Keratinocyte (primary cell): Measurements from ENCODE around the gene COL13A1. TPM values are rescaled to one million over a fixed set of nuclear protein-coding genes. Genes with fewer than 3 reads are reported as not detected.

Source experiments
- DNase-seq: peaks from one replicate; pipeline ENCODE4 v3.0.0-alpha.2; 2011; ENCODE audit warnings: low read depth, missing footprints, low spot score
- FAIRE-seq: peaks from 2 replicates; lab custom pipeline; 2011; peaks lifted over from hg19 to GRCh38; lab: Jason Lieb, UNC
- H2AFZ ChIP-seq: 2 replicates; pipeline ENCODE4 v1.6.0; 2012; ENCODE audit warnings: low read length, control low read depth, inconsistent platforms; ENCODE audit not compliant: control insufficient read depth
- H3K27ac ChIP-seq: 2 replicates; pipeline ENCODE4 v1.5.1; 2011; ENCODE audit warnings: low read length; ENCODE audit not compliant: control insufficient read depth, insufficient read depth
- H3K27me3 ChIP-seq: 3 replicates; pipeline ENCODE4 v1.6.0; 2011; ENCODE audit warnings: low read length; ENCODE audit not compliant: control insufficient read depth, insufficient read depth; ENCODE audit errors: extremely low read depth
- H3K36me3 ChIP-seq, 2 experiments: 2 replicates in 1 of 2; 3 replicates in 1 of 2; pipeline ENCODE4 v1.5.1; 2011; ENCODE audit warnings: low read length in 2 of 2, mild to moderate bottlenecking in 1 of 2; ENCODE audit not compliant: control insufficient read depth in 2 of 2, insufficient read depth in 2 of 2; ENCODE audit errors: extremely low read depth in 1 of 2
- H3K4me1 ChIP-seq: 3 replicates; pipeline ENCODE4 v1.5.1; 2011; ENCODE audit warnings: low read length; ENCODE audit not compliant: control insufficient read depth, insufficient read depth; ENCODE audit errors: extremely low read depth
- H3K4me2 ChIP-seq: 3 replicates; pipeline ENCODE4 v1.6.0; 2011; ENCODE audit warnings: low read depth, low read length; ENCODE audit not compliant: control insufficient read depth, insufficient read depth; ENCODE audit errors: extremely low read depth
- H3K4me3 ChIP-seq, 3 experiments: fragments of 200-600 bp in 1 of 3; sonication (generic) in 1 of 3; 2 replicates in 2 of 3; 3 replicates in 1 of 3; pipeline ENCODE4 v1.5.1; 2011 to 2016; ENCODE audit warnings: low read length in 3 of 3, mild to moderate bottlenecking in 3 of 3, control low read depth in 2 of 3, inconsistent platforms in 1 of 3, low read depth in 1 of 3, mixed read lengths in 1 of 3, mixed run types in 1 of 3, moderate library complexity in 1 of 3; ENCODE audit not compliant: control insufficient read depth in 2 of 3, insufficient read depth in 2 of 3; ENCODE audit errors: extremely low read depth in 1 of 3
- H3K79me2 ChIP-seq: 2 replicates; pipeline ENCODE4 v1.6.0; 2012; ENCODE audit warnings: low read length; ENCODE audit not compliant: control insufficient read depth, insufficient read depth
- H3K9ac ChIP-seq: 3 replicates; pipeline ENCODE4 v1.6.0; 2011; ENCODE audit warnings: low read length; ENCODE audit not compliant: control insufficient read depth, insufficient read depth; ENCODE audit errors: extremely low read depth
- H3K9me1 ChIP-seq: 3 replicates; pipeline ENCODE4 v1.6.0; 2011; ENCODE audit warnings: low read length; ENCODE audit not compliant: control insufficient read depth, insufficient read depth; ENCODE audit errors: extremely low read depth
- H3K9me3 ChIP-seq: 2 replicates; pipeline ENCODE4 v1.5.1; 2012; ENCODE audit warnings: low read depth, low read length; ENCODE audit not compliant: control insufficient read depth
- H4K20me1 ChIP-seq: 3 replicates; pipeline ENCODE4 v1.6.0; 2011; ENCODE audit warnings: low read length; ENCODE audit not compliant: control insufficient read depth, insufficient read depth; ENCODE audit errors: extremely low read depth
- CTCF ChIP-seq, 3 experiments: IDR thresholded peaks in 1 of 3; conservative IDR thresholded peaks in 1 of 3; optimal IDR thresholded peaks in 1 of 3; 2 replicates in 2 of 3; 3 replicates in 1 of 3; pipeline versions ENCODE3 to v1.5.1; 2011; ENCODE audit warnings: low read length in 3 of 3, mild to moderate bottlenecking in 3 of 3, moderate library complexity in 2 of 3, control low read depth in 1 of 3, inconsistent platforms in 1 of 3; ENCODE audit not compliant: insufficient read depth in 2 of 3; ENCODE audit errors: extremely low read depth in 1 of 3
- EZH2 ChIP-seq: IDR thresholded peaks from one replicate; pipeline ENCODE4 v1.6.1; 2012; ENCODE audit warnings: inconsistent platforms, mild to moderate bottlenecking, low read length, moderate library complexity
- dilution Hi-C: fragments of 300-500 bp; cut with MboI; formaldehyde crosslinking; loops from one replicate; pipeline ENCODE4 v1.7.0; 2020; ENCODE audit warnings: low sequenced_read_pairs; ENCODE audit not compliant: extremely low pct_ligation_motif_present
- polyA plus RNA-seq, 5 experiments: library from polyadenylated mRNA; depleted of rRNA in 3 of 5; stranded (reverse) in 3 of 5; stranded (forward) in 1 of 5; unstranded in 1 of 5; fragments of >200 nt; gene quantifications; 1 replicate in 1 of 5; 2 replicates in 3 of 5; 3 replicates in 1 of 5; pipeline versions ENCODE4 v1.2.1 to v1.2.3, GENCODE V29; 2011 to 2012; ENCODE audit warnings: missing spikeins in 2 of 5, low read depth in 1 of 5, low replicate concordance in 1 of 5

Gene COL13A1
- polyA plus RNA-seq, 1 donor (not counting 4 experiments of a cell fraction or from before 2014, with no cell fraction given), result 1.5 TPM

- dilution Hi-C loops, result no loop called here
- Histone ChIP-seq H3K9me3 (no peaks in the 10 kb centered on the region), H4K20me1 (no peaks in the 10 kb centered on the region), H3K4me1 (no peaks in the 10 kb centered on the region), H3K27me3 (peaks cover 19% of the 10 kb centered on the region), H3K36me3 (no peaks in the 10 kb centered on the region), H3K27ac (no peak overlapping the region), H2AFZ (no peak overlapping the region), H3K4me2 (no peak overlapping the region), H3K9me1 (no peaks in the 10 kb centered on the region), H3K9ac (no peak overlapping the region), H3K4me3 (no peak overlapping the region), H3K79me2 (no peaks in the 10 kb centered on the region)
- no peak for FAIRE-seq
- TF ChIP-seq EZH2 (no peak), CTCF (optimal IDR thresholded peaks at IDR 0.05 in 1 of 3, IDR thresholded peaks at IDR 0.05 in 1 of 3, conservative IDR thresholded peaks at IDR 0.05 in 1 of 3; ENCODE audit: extremely low read depth in 1 of 3, insufficient read depth in 2 of 3, low read length in 3 of 3) (no peak)
- DNase-seq, result no peak
Observed at GRCh38 chr10:70007116-70007820, 205.6 kb downstream of the COL13A1 start.

Other genes starting within 250 kb of the COL13A1 start
- not detected in 3 replicates for gene NEUROG3, start 228.5 kb upstream of the COL13A1 start, polyA plus RNA-seq
- 7.7 to 8.3 TPM (median 7.9 TPM) in 3 replicates for gene FAM241B, start 171.7 kb upstream of the COL13A1 start, polyA plus RNA-seq